ENCODE measurements around the gene CFHR1.
"Not testable (repeated sequence)": the region's sequence is repeated elsewhere in the genome, so short reads cannot be mapped to it uniquely, and the experiment has no call there.

CFHR1 gene

DNA sequence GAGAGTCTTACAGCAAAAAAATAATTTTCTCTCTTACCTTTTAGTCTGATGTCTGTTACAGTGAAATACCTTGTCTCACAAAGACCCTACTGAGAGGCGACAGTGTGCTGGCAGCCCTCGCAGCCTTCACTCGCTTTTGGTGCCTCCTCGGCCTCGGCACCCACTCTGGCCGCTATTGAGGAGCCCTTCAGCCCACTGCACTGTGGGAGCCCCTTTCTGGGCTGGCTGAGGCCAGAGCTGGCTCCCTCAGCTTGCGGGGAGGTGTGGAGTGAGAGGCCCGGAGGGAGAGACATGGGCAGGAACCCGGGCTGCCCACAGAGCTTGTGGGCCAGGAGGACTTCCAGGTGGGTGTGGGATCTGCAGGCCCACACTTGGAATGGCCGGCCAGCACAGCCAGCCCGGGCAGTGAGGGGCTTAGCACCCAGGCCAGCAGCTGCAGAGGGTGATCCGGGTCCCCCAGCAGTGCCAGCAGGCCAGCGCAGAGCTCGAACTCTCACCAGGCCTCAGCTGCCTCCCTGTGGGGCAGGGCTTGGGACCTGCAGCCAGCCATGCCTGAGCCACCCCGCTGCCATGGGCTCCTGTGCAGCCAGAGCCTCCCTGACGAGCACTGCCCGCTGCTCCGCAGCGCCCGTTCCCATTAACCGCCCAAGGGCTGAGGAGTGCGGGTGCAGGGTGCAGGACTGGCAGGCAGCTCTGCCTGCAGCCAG lies 10.8 kb upstream of the CFHR1 start:
- Histone ChIP-seq H3K4me1 (ENCODE audit: low read length) (no peaks in the 10 kb centered on the region), H3K27ac (ENCODE audit: low read length) (no peak overlapping the region), H4K20me1 (ENCODE audit: insufficient read depth, low read length) (no peaks in the 10 kb centered on the region), H3K36me3 (replicated peaks; ENCODE audit: low read depth, low read length) (no peaks in the 10 kb centered on the region), H3K4me2 (ENCODE audit: low read length) (no peak overlapping the region), H3K9ac (ENCODE audit: low read length) (no peak overlapping the region), H3K4me3 (ENCODE audit: low read length) (no peak overlapping the region), H3K79me2 (ENCODE audit: low read length) (no peaks in the 10 kb centered on the region), H3K27me3 (ENCODE audit: low read depth, low read length) (no peaks in the 10 kb centered on the region), H3K9me3 (ENCODE audit: insufficient read depth, low read length) (no peaks in the 10 kb centered on the region), H2AFZ (ENCODE audit: low read depth, low read length) (no peak overlapping the region)
- TF ChIP-seq EZH2phosphoT487 (IDR thresholded peaks at IDR 0.05; ENCODE audit: low read depth), result no peak

DNA sequence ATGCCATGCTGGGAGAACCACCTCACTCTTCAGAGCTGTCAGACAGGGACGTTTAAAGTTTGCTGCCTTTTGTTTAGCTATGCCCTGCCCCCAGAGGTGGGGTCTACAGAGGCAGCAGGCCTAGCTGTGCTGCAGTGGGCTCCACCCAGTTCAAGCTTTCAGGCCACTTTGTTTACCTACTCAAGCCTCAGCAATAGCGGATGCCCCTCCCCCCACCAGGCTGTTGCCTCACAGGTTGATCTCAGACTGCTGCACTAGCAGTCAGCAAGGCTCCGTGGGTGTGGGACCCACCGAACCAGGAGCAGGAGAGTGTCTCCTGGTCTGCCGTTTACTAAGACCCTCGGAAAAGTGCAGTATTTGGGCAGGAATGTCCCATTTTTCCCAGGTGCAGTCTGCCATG lies 2.1 kb upstream of the CFHR1 start:
- not testable (repeated sequence) for H3K27ac ChIP-seq (ENCODE audit: low read length); H3K79me2 ChIP-seq (ENCODE audit: low read length); H2AFZ ChIP-seq (ENCODE audit: low read depth, low read length); H4K20me1 ChIP-seq (ENCODE audit: insufficient read depth, low read length); H3K4me1 ChIP-seq (ENCODE audit: low read length); H3K4me2 ChIP-seq (ENCODE audit: low read length); H3K9ac ChIP-seq (ENCODE audit: low read length); H3K27me3 ChIP-seq (ENCODE audit: low read depth, low read length); H3K36me3 ChIP-seq (replicated peaks; ENCODE audit: low read depth, low read length); H3K4me3 ChIP-seq (ENCODE audit: low read length); H3K9me3 ChIP-seq (ENCODE audit: insufficient read depth, low read length)

DNA sequence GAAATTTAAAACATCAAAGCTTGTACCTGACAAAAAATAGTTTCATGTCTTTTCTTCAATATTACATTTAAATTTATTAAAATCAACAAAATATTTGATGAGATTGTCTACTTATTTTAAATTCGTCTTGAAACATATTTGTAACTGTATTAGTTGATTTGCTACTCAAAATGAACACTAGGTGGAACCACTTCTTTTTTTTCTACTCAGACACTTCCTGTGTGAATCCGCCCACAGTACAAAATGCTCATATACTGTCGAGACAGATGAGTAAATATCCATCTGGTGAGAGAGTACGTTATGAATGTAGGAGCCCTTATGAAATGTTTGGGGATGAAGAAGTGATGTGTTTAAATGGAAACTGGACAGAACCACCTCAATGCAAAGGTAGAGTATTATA lies 8.3 kb downstream of the CFHR1 start:
- not testable (repeated sequence) for H3K27me3 ChIP-seq (ENCODE audit: low read depth, low read length); H3K4me3 ChIP-seq (ENCODE audit: low read length); H3K9me3 ChIP-seq (ENCODE audit: insufficient read depth, low read length); H3K36me3 ChIP-seq (replicated peaks; ENCODE audit: low read depth, low read length); H2AFZ ChIP-seq (ENCODE audit: low read depth, low read length); H3K4me1 ChIP-seq (ENCODE audit: low read length); H3K27ac ChIP-seq (ENCODE audit: low read length); H3K9ac ChIP-seq (ENCODE audit: low read length); H4K20me1 ChIP-seq (ENCODE audit: insufficient read depth, low read length); H3K4me2 ChIP-seq (ENCODE audit: low read length); H3K79me2 ChIP-seq (ENCODE audit: low read length)

DNA sequence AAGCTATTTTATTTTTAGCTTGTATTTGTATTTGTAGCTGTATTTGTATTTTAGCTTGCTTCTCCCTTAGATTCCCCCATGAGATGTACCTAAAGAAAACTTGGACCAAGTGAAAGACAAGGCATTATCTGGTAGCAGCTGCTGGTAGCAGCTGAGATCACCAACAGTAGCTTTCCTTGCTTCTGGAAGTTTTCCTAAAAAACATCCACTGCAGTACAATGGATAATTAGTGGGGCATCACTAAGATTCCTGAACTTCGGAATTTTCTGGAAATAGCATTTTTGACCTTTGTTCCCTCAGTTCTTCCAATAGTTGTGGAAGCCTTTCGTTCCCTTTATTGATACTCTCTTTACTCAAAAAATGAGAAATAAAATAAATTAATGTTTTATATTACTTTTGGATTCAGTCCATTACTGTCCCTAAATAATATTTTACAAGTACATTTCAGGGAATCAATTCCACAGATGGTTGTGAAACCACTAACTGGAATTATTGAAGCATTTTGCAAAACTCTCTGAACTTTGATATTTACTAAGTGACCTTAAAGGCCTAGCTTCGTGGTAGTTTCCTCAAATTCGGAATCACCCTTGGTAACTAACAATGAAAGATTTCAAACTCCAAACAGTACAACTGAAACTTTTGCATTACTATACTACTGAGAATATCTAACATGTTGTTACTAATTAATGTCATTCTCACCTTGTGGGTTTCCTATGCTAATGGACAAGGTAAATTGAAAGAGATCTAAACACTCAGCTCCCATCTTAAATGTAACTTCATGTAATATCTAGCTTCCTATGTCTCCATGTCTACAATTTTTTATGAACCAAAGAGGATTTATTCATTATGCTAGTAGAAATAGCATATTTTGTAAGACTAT lies 30.3 kb downstream of the CFHR1 start:
- H2AFZ ChIP-seq (ENCODE audit: low read depth, low read length); H4K20me1 ChIP-seq (ENCODE audit: insufficient read depth, low read length); H3K4me3 ChIP-seq (ENCODE audit: low read length); H3K4me2 ChIP-seq (ENCODE audit: low read length); H3K4me1 ChIP-seq (ENCODE audit: low read length); H3K79me2 ChIP-seq (ENCODE audit: low read length); H3K27ac ChIP-seq (ENCODE audit: low read length); H3K36me3 ChIP-seq (replicated peaks; ENCODE audit: low read depth, low read length); H3K9ac ChIP-seq (ENCODE audit: low read length); H3K27me3 ChIP-seq (ENCODE audit: low read depth, low read length); H3K9me3 ChIP-seq (ENCODE audit: insufficient read depth, low read length): not testable (repeated sequence)

DNA sequence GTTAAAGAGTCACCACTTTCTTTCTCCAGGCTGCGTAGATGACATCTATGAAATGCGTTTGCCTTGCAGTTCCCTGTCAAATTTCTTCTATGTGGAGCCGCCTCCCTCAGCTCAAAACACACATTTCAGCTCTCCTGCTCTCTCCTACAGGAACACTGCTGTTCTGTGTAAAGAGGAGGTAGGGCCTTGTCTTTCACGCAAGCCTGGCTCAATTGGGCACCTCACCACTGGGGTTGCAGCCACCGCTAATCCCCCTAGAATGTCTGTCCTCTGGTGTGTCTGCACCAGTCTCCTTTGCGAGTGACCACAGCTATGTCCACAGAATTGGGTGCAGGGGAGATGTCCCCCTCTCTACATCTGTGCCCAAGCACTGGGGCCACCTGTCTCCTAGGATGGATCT lies 36.5 kb downstream of the CFHR1 start:
- no peaks in the 10 kb centered on the region for H3K79me2 ChIP-seq (ENCODE audit: low read length)
- no peak overlapping the region for H3K4me2 ChIP-seq (ENCODE audit: low read length)
- no peak overlapping the region for H3K9ac ChIP-seq (ENCODE audit: low read length)
- no peak overlapping the region for H3K4me3 ChIP-seq (ENCODE audit: low read length)
- no peaks in the 10 kb centered on the region for H3K27me3 ChIP-seq (ENCODE audit: low read depth, low read length)
- no peak overlapping the region for H2AFZ ChIP-seq (ENCODE audit: low read depth, low read length)
- no peaks in the 10 kb centered on the region for H3K36me3 ChIP-seq (replicated peaks; ENCODE audit: low read depth, low read length)
- H3K27ac ChIP-seq (ENCODE audit: low read length), result no peak overlapping the region
- H4K20me1 ChIP-seq (ENCODE audit: insufficient read depth, low read length), result no peaks in the 10 kb centered on the region
- H3K9me3 ChIP-seq (ENCODE audit: insufficient read depth, low read length), result no peaks in the 10 kb centered on the region
- no peaks in the 10 kb centered on the region for H3K4me1 ChIP-seq (ENCODE audit: low read length)
- TF ChIP-seq EZH2phosphoT487 (IDR thresholded peaks at IDR 0.05; ENCODE audit: low read depth), result no peak
- TF ChIP-seq, protein P1, sequence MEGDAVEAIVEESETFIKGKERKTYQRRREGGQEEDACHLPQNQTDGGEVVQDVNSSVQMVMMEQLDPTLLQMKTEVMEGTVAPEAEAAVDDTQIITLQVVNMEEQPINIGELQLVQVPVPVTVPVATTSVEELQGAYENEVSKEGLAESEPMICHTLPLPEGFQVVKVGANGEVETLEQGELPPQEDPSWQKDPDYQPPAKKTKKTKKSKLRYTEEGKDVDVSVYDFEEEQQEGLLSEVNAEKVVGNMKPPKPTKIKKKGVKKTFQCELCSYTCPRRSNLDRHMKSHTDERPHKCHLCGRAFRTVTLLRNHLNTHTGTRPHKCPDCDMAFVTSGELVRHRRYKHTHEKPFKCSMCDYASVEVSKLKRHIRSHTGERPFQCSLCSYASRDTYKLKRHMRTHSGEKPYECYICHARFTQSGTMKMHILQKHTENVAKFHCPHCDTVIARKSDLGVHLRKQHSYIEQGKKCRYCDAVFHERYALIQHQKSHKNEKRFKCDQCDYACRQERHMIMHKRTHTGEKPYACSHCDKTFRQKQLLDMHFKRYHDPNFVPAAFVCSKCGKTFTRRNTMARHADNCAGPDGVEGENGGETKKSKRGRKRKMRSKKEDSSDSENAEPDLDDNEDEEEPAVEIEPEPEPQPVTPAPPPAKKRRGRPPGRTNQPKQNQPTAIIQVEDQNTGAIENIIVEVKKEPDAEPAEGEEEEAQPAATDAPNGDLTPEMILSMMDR (IDR thresholded peaks at IDR 0.05; ENCODE audit: low read depth, low read length), result no peak

DNA sequence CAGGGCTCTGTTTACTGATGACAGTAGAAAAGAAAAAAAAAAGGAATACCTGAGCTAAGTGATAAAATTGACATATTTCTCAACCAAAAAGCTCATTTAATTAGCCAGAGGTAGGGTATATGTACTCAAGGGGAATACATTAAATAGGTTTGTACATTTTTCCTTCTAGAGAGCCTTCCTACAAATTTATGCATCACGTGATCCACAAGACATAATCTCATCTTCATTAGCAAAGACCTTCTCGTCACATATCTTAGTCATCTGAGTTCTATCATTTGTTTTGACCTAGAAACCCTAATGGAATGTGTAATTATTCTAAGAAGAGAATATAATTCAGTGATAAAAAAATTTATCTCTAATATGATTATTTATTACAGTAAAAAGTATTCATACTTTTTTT lies 37.7 kb downstream of the CFHR1 start:
- Histone ChIP-seq H3K4me3 (ENCODE audit: low read length) (no peak overlapping the region), H3K27ac (ENCODE audit: low read length) (no peak overlapping the region), H3K4me2 (ENCODE audit: low read length) (no peak overlapping the region), H4K20me1 (ENCODE audit: insufficient read depth, low read length) (no peaks in the 10 kb centered on the region), H3K27me3 (ENCODE audit: low read depth, low read length) (no peaks in the 10 kb centered on the region), H3K4me1 (ENCODE audit: low read length) (no peaks in the 10 kb centered on the region), H2AFZ (ENCODE audit: low read depth, low read length) (no peak overlapping the region), H3K79me2 (ENCODE audit: low read length) (no peaks in the 10 kb centered on the region), H3K36me3 (replicated peaks; ENCODE audit: low read depth, low read length) (no peaks in the 10 kb centered on the region), H3K9me3 (ENCODE audit: insufficient read depth, low read length) (no peaks in the 10 kb centered on the region), H3K9ac (ENCODE audit: low read length) (no peak overlapping the region)
- TF ChIP-seq, protein P1 (IDR thresholded peaks at IDR 0.05; ENCODE audit: low read depth, low read length), result no peak
- TF ChIP-seq EZH2phosphoT487 (IDR thresholded peaks at IDR 0.05; ENCODE audit: low read depth), result no peak
